ENCODE results near the gene SIGLEC11. TPM values are rescaled to one million over a fixed set of nuclear protein-coding genes. Genes with fewer than 3 reads are reported as not detected.
A peak's percentile ranks its signal among the peaks of the same experiment; 100 is the strongest.
"Not testable (repeated sequence)": the region's sequence is repeated elsewhere in the genome, so short reads cannot be mapped to it uniquely, and the experiment has no call there.

The SIGLEC11 gene, protein sequence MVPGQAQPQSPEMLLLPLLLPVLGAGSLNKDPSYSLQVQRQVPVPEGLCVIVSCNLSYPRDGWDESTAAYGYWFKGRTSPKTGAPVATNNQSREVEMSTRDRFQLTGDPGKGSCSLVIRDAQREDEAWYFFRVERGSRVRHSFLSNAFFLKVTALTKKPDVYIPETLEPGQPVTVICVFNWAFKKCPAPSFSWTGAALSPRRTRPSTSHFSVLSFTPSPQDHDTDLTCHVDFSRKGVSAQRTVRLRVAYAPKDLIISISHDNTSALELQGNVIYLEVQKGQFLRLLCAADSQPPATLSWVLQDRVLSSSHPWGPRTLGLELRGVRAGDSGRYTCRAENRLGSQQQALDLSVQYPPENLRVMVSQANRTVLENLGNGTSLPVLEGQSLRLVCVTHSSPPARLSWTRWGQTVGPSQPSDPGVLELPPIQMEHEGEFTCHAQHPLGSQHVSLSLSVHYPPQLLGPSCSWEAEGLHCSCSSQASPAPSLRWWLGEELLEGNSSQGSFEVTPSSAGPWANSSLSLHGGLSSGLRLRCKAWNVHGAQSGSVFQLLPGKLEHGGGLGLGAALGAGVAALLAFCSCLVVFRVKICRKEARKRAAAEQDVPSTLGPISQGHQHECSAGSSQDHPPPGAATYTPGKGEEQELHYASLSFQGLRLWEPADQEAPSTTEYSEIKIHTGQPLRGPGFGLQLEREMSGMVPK
- not detected for total RNA-seq

DNA sequence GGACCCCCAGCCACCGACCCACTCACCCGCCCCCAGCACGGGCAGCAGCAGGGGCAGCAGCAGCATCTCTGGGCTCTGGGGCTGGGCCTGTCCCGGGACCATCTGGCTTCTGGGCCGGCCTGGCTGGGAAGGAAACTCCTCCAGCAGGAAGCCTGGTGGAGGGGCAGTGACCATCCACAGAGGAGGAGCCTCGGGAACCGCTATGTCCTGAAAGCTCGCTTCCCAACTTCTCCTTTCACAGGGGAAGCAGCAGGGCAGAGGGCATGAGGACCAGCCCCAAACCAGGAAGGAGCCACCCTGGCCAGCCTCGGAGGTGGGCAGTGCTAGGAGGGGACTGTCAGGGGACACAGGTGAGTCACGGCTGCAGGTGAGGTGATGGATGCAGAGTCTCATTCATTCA lies at the start of gene SIGLEC11:
Gene SIGLEC11 (minus strand): TSS at position 193 of the 400 bp plus-strand sequence. CDS start 91 bp downstream, at position 102.
- not testable (repeated sequence) for H3K36me3 Mint-ChIP-seq; ATAC-seq; H3K27ac Mint-ChIP-seq; H3K9me3 Mint-ChIP-seq; DNase-seq (ENCODE audit: low spot score in 2 of 2)

- H3K36me3 Mint-ChIP-seq: peaks cover 2 to 4% of the 10 kb centered on the region in 2 donors
- DNase-seq (ENCODE audit: low spot score in 2 of 2) (no peak), ATAC-seq (no peak)
- H3K27ac Mint-ChIP-seq: peak overlapping the region in 1 of 2 donors; percentile 3
- H3K9me3 Mint-ChIP-seq: no peaks in the 10 kb centered on the region
Observed at GRCh38 chr19:50008532-50008931, 47.6 kb upstream of the SIGLEC11 start.

DNA sequence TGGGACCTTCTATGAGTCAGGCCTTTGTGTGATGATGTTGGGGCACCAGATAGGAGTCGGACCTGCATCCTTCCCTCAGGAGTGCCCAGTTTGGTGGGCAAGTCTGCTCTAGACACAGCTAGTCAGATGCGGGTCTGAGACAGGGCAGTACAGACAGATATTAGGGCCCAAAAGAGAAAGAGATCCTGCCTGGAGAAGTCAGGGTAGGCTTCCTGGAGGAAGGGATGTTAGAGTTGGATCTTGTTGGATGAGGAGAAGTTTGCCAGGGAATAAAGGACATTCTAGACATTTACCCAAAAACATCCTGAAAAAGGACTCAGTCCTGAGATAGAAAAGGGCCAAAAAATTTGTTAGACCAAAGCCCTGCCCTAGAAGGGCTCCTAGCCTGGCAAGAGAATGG lies 47.0 kb upstream of the SIGLEC11 start:
- H3K9me3 Mint-ChIP-seq: no peaks in the 10 kb centered on the region
- H3K36me3 Mint-ChIP-seq: peaks cover 0 to 4% of the 10 kb centered on the region in 2 donors
- DNase-seq (ENCODE audit: low spot score in 2 of 2) (no peak), ATAC-seq (no peak)
- peak overlapping the region in 1 of 2 donors; percentile 3 for H3K27ac Mint-ChIP-seq

- Mint-ChIP-seq H3K36me3 (peaks cover 0 to 4% of the 10 kb centered on the region in 2 donors), H3K27ac (no peak overlapping the region), H3K9me3 (no peaks in the 10 kb centered on the region)
- ATAC-seq (no peak), DNase-seq (ENCODE audit: low spot score in 2 of 2) (no peak)
Observed at GRCh38 chr19:50007170-50007569, 46.2 kb upstream of the SIGLEC11 start.

GRCh38 chr19:50005428-50005827 lies 44.5 kb upstream of the SIGLEC11 start:
- H3K36me3 Mint-ChIP-seq: peaks cover 0 to 4% of the 10 kb centered on the region in 2 donors
- no peak for DNase-seq (ENCODE audit: low spot score in 2 of 2)
- peak overlapping the region in 1 of 2 donors; percentile 79 for H3K27ac Mint-ChIP-seq
- no peaks in the 10 kb centered on the region for H3K9me3 Mint-ChIP-seq
- peak in 1 of 2 donors; percentile 13 for ATAC-seq

DNA sequence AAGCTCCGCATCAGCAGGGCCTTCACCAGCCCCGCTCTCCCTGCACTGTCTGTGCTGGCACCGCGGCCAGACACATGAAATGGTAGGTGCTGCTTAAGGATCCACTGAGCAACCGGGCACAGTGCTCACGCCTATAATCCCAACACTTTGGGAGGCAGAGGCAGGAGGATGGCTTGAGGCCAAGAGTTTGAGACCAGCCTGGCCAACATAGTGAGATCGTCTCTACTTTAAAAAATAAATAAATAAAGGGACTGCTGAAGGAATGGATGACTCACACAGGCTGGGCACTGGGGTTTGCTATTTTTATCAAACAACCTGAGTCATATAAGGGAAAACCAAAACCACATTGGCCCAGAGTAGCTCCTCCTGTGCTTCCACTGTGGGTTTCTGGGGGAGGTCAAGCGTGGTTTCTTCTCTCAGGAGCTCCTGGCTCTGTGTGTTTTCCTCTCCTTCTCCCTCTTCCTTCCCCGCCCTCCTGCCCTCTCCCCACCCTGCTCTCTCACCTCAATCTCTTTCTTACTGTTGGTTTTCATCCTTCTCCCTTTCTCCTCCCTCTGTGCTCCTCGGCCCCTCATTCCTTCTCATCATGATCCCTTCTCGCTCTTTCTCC lies 42.9 kb upstream of the SIGLEC11 start:
- no peak for DNase-seq (ENCODE audit: low spot score in 2 of 2)
- Mint-ChIP-seq H3K36me3 (peaks cover 0 to 4% of the 10 kb centered on the region in 2 donors), H3K27ac (peak overlapping the region; percentile 30 to 79), H3K9me3 (no peaks in the 10 kb centered on the region)
- ATAC-seq: peak; percentile 81 to 89

- peak overlapping the region in 1 of 2 donors; percentile 79 for H3K27ac Mint-ChIP-seq
- peaks cover 0 to 4% of the 10 kb centered on the region in 2 donors for H3K36me3 Mint-ChIP-seq
Observed at GRCh38 chr19:50003254-50003788, 42.3 kb upstream of the SIGLEC11 start.

DNA sequence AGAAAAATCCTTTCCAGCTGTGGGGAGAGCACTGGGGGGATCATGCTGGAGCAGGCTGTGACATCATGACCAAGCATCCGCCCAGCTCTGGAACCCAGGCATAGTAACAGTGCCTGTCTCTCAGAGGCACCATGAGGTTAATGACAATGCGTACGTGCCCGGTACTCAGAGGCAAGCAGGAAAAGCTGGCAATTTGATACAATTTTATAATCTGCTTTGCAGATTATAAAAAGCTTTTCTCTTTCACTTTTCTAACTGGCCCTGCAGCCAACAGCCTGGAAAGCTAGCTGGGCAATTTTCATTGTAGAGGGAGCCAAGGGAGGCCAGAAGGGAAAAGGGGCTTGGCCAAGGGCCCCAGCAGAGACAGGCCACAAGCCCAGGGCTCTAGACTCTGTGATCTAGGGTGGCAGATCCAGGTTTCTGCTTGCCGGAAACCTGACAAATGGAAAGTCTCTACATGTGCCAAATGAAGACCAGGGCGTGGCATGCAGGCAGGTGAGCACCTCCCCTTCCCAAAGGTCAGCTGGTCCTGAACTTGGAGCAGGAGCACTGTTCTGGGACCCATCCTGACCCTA lies 41.5 kb upstream of the SIGLEC11 start:
- Mint-ChIP-seq H3K27ac (peak overlapping the region in 1 of 2 donors; percentile 55), H3K36me3 (peaks cover 0 to 4% of the 10 kb centered on the region in 2 donors), H3K9me3 (no peaks in the 10 kb centered on the region)
- ATAC-seq (no peak), DNase-seq (ENCODE audit: low spot score in 2 of 2) (no peak)

More at GRCh38 chr19:50003254-50003788, 42.3 kb upstream of the SIGLEC11 start:
- no peaks in the 10 kb centered on the region for H3K9me3 Mint-ChIP-seq
- DNase-seq (ENCODE audit: low spot score in 2 of 2) (no peak), ATAC-seq (no peak)

DNA sequence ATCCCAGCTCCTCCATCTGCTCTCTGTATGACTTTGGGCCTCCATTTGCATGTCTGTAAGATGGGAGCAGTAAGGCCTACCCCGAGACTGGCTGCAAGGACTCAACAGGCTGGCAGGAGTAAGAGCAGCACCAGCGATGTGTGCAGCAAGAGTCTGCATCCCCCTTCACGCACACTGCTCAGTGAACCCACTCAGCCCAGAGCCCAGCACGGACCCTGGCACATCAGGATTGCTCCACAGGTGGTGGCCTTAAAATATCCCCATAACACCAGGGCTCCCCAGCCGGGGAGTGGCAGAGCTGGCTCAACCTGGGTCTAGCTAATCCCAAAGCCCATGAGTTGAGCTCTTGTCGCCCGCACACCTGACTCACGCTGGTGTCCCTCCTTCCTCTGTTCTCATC lies 40.8 kb upstream of the SIGLEC11 start:
- Mint-ChIP-seq H3K27ac (peak overlapping the region in 1 of 2 donors; percentile 76), H3K36me3 (peaks cover 0 to 4% of the 10 kb centered on the region in 2 donors), H3K9me3 (no peaks in the 10 kb centered on the region)
- ATAC-seq: no peak
- no peak for DNase-seq (ENCODE audit: low spot score in 2 of 2)

DNA sequence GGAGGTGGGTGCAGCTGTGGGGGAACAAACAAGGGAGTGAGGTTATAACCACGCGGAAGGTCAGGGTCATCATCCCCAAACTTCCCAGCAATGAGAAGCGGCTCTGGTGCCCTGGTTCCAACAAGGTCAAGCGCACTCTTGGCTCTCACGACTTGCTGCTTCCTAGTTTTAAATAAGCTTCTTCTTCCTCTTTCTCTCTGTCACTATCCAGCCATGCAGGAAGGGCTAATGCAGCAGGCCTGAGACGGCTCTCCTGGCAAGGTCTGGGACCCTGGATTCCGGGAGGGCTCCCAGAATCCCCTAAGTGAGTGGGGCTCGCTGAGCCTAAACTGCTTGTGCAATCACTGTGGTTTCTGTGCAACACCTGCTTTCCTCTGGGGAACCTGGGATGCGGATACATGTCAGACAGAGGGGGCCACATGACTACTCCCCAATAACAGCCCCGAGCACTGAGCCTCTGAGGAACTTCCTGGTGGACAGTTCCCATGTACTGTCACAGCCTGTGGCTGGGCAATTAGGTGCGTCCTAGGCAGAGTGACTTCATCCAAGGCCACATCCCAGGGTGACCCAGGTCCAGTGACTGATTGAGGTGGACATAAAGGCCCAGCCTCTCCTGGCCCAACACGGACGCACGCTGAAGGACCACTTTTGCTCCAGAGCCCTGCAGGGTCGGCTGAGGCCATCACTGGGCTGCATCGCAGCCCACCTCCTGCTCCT lies 40.0 kb upstream of the SIGLEC11 start:
- Mint-ChIP-seq H3K36me3 (peaks cover 0 to 4% of the 10 kb centered on the region in 2 donors), H3K27ac (peak overlapping the region in 1 of 2 donors; percentile 48), H3K9me3 (no peaks in the 10 kb centered on the region)
- ATAC-seq (no peak), DNase-seq (ENCODE audit: low spot score in 2 of 2) (no peak)

DNA sequence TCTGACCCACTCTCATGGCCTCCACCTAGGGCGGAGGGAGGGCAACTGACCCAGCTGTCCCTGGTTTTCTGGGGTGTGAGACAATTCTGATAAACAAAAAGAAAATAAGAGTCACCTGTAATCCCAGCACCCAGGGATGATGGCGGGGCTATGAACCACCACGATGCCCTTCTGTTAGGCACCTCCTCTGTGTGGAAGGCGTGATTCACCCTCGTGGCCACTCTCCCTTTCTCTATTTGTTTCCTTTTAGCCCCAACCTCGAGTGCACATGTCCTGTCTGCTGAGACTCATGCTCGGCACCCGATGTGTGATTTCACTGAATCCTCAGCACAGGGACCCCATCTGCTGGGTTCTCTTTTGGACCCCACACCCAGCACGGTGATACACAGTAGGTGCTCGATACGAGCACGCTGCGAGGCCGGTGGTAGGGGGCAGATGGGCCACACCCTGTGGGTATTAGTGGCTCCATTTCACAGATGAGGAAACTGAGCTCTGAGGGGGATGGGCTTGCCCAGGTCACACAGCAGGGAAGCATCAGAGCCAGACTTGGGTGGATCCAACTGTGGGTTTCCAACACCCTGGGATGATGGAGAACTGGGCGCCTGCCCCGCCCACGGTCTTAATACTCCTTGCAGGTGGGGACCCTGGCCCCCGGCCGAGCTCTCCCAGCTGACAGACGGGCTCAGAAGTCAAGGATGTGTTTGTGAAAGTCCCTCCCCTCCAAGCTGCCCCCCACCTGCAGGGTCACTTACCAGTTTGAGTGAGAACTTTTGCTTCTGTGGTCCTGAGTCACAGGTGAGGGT lies 39.3 kb upstream of the SIGLEC11 start:
- H3K9me3 Mint-ChIP-seq: no peaks in the 10 kb centered on the region
- ATAC-seq: peak; percentile 52 to 60
- H3K27ac Mint-ChIP-seq: no peak overlapping the region
- no peak for DNase-seq (ENCODE audit: low spot score in 2 of 2)
- H3K36me3 Mint-ChIP-seq: peaks cover 0 to 4% of the 10 kb centered on the region in 2 donors

DNA sequence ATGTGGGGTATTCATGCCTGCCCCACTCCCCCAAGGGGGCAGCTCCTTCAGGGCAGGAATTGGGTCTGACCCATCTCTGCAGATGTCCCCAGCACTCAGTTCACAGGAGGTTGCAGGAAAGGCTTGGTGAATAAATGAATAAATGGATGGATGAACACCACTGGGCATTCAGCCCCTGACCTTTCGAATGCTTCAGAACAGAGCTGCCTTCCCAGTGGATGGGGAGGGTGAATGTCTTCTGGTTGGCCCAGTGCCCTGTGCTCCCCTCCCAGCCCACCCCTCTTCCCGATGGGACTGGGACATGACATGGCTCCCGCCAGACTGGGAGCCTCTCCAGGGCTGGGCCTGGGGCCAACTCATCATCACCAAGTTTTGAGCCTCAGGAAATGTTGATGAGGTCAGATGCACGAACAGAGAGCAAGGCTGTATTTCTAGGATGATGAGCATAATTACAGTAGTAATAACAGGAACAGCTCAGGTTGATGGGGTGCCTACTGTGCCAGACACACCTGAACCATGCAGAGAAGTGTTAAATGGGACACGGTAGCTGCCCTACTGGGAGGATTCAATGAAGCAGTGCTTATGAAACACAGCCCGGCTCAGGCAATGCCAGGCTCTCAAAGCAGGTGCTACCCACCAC lies 38.5 kb upstream of the SIGLEC11 start:
- DNase-seq (ENCODE audit: low spot score in 2 of 2) (no peak), ATAC-seq (no peak)
- no peaks in the 10 kb centered on the region for H3K9me3 Mint-ChIP-seq
- peaks cover 0 to 4% of the 10 kb centered on the region in 2 donors for H3K36me3 Mint-ChIP-seq
- H3K27ac Mint-ChIP-seq: no peak overlapping the region

- Mint-ChIP-seq H3K9me3 (no peaks in the 10 kb centered on the region), H3K27ac (no peak overlapping the region), H3K36me3 (peaks cover 0 to 5% of the 10 kb centered on the region in 2 donors)
- ATAC-seq (peak; percentile 41 to 82), DNase-seq (ENCODE audit: low spot score in 2 of 2) (no peak)
Observed at GRCh38 chr19:49997709-49998108, 36.7 kb upstream of the SIGLEC11 start.

GRCh38 chr19:49988433-49988832 lies 27.5 kb upstream of the SIGLEC11 start:
- Mint-ChIP-seq H3K36me3 (peaks cover 0 to 22% of the 10 kb centered on the region in 2 donors), H3K9me3 (no peaks in the 10 kb centered on the region), H3K27ac (peak overlapping the region in 1 of 2 donors; percentile 23)
- no peak for DNase-seq (ENCODE audit: low spot score in 2 of 2)
- peak; percentile 81 for ATAC-seq

DNA sequence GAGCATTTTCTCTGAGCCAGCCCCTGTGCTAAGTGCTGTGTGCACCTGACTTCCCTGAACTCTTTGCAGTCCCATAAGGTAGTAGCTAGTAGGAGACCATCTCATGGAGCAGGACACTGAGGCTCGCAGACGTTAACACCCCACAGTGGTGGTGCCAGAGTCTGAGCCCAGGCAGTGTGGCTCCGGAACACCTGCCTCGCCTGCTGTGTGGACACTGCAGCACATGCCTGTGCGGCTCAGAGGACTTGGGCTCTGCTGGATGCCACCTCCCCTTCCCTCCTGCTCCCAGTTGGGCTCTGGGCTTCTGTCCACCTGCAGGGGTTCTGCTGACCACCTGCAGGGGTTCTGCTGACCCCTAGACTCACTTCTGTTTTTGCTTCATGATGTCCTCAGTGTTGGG lies 27.0 kb upstream of the SIGLEC11 start:
- Mint-ChIP-seq H3K36me3 (peaks cover 0 to 22% of the 10 kb centered on the region in 2 donors), H3K27ac (peak overlapping the region in 1 of 2 donors; percentile 23), H3K9me3 (no peaks in the 10 kb centered on the region)
- ATAC-seq: no peak
- DNase-seq (ENCODE audit: low spot score in 2 of 2): no peak
